Muscle layer of colon (tissue), 2 donors: Measurements from ENCODE around the gene EVA1B.

Experiments used
- H3K27ac ChIP-seq: one replicate; pipeline ENCODE4 v1.7.0; 2013; ENCODE audit warnings: low read depth, mild to moderate bottlenecking, low read length, moderate library complexity
- H3K27me3 ChIP-seq, 2 donors: one replicate each; pipeline ENCODE4 v1.7.0; 2013; ENCODE audit warnings: low read length in 2 of 2, mild to moderate bottlenecking in 2 of 2; ENCODE audit not compliant: insufficient read depth in 2 of 2, control insufficient read depth in 1 of 2
- H3K36me3 ChIP-seq: one replicate; pipeline ENCODE4 v1.7.0; 2013; ENCODE audit warnings: mild to moderate bottlenecking, low read length; ENCODE audit not compliant: insufficient read depth
- H3K4me1 ChIP-seq: one replicate; pipeline ENCODE4 v1.7.0; 2013; ENCODE audit warnings: mild to moderate bottlenecking, low read length; ENCODE audit not compliant: insufficient read depth
- H3K4me3 ChIP-seq, 2 donors: one replicate each; pipeline ENCODE4 v1.7.0; 2013; ENCODE audit warnings: low read length in 2 of 2, low read depth in 1 of 2, mild to moderate bottlenecking in 1 of 2, moderate library complexity in 1 of 2
- H3K9ac ChIP-seq: one replicate; pipeline ENCODE4 v1.7.0; 2013; ENCODE audit warnings: low read length
- H3K9me3 ChIP-seq: one replicate; pipeline ENCODE4 v1.7.0; 2013; ENCODE audit warnings: mild to moderate bottlenecking, low read length
- donor health status: abdominal sarcoma.
- donor health status: Adenocarcinoma of cecum.

Gene EVA1B

GRCh38 chr1:36306210-36306901, 17.1 kb downstream of the EVA1B start, which contains the start of gene SH3D21:
SH3D21 (plus strand) TSS chr1:36306368; CDS start chr1:36306421, 53 bp downstream.
- Histone ChIP-seq H3K4me1 (peaks cover 7% of the 10 kb centered on the region), H3K27me3 (no peaks in the 10 kb centered on the region), H3K4me3 (peak within 1 kb of the TSS; percentile 64 to 75), H3K9ac (peak within 1 kb of the TSS; percentile 33), H3K9me3 (no peaks in the 10 kb centered on the region), H3K27ac (peak within 1 kb of the TSS; percentile 78), H3K36me3 (peaks cover 23% of the 10 kb centered on the region)

- no peaks in the 10 kb centered on the region for H3K9me3 ChIP-seq
- no peak overlapping the region for H3K27ac ChIP-seq
- H3K27me3 ChIP-seq = no peaks in the 10 kb centered on the region
- peaks cover 28% of the 10 kb centered on the region for H3K36me3 ChIP-seq
- peaks cover 7% of the 10 kb centered on the region for H3K4me1 ChIP-seq
- peak overlapping the region in 1 of 2 donors; percentile 75 for H3K4me3 ChIP-seq
- no peak overlapping the region for H3K9ac ChIP-seq
Observed at GRCh38 chr1:36305915-36306209, 17.6 kb downstream of the EVA1B start.

GRCh38 chr1:36304970-36305914, 18.2 kb downstream of the EVA1B start:
- no peaks in the 10 kb centered on the region for H3K27me3 ChIP-seq
- no peak overlapping the region for H3K4me3 ChIP-seq
- peaks cover 7% of the 10 kb centered on the region for H3K4me1 ChIP-seq
- H3K9ac ChIP-seq = no peak overlapping the region
- no peaks in the 10 kb centered on the region for H3K9me3 ChIP-seq
- peaks cover 34% of the 10 kb centered on the region for H3K36me3 ChIP-seq
- no peak overlapping the region for H3K27ac ChIP-seq

- Histone ChIP-seq H3K9ac (no peak overlapping the region), H3K36me3 (peaks cover 42% of the 10 kb centered on the region), H3K27ac (no peak overlapping the region), H3K27me3 (no peaks in the 10 kb centered on the region), H3K4me3 (no peak overlapping the region), H3K4me1 (peaks cover 7% of the 10 kb centered on the region), H3K9me3 (no peaks in the 10 kb centered on the region)
Observed at GRCh38 chr1:36304521-36304920, 18.9 kb downstream of the EVA1B start.

GRCh38 chr1:36303650-36304360, 19.6 kb downstream of the EVA1B start:
- no peak overlapping the region for H3K27ac ChIP-seq
- peaks cover 7% of the 10 kb centered on the region for H3K4me1 ChIP-seq
- no peak overlapping the region for H3K9ac ChIP-seq
- no peaks in the 10 kb centered on the region for H3K9me3 ChIP-seq
- H3K27me3 ChIP-seq = no peaks in the 10 kb centered on the region
- H3K36me3 ChIP-seq = peaks cover 49% of the 10 kb centered on the region
- no peak overlapping the region for H3K4me3 ChIP-seq

- H3K36me3 ChIP-seq = peaks cover 54% of the 10 kb centered on the region
- H3K27ac ChIP-seq = no peak overlapping the region
- H3K9me3 ChIP-seq = no peaks in the 10 kb centered on the region
- H3K4me1 ChIP-seq = peaks cover 7% of the 10 kb centered on the region
- no peak overlapping the region for H3K9ac ChIP-seq
- no peaks in the 10 kb centered on the region for H3K27me3 ChIP-seq
- H3K4me3 ChIP-seq = no peak overlapping the region
Observed at GRCh38 chr1:36303244-36303643, 20.2 kb downstream of the EVA1B start.

- no peaks in the 10 kb centered on the region for H3K9me3 ChIP-seq
- H3K36me3 ChIP-seq = peaks cover 74% of the 10 kb centered on the region
- H3K4me3 ChIP-seq = no peak overlapping the region
- no peaks in the 10 kb centered on the region for H3K4me1 ChIP-seq
- H3K9ac ChIP-seq = no peak overlapping the region
- H3K27ac ChIP-seq = no peak overlapping the region
- H3K27me3 ChIP-seq = no peaks in the 10 kb centered on the region
Observed at GRCh38 chr1:36301220-36301619, 22.2 kb downstream of the EVA1B start.

- Histone ChIP-seq H3K9ac (no peak overlapping the region), H3K4me1 (no peaks in the 10 kb centered on the region), H3K36me3 (peaks cover 77% of the 10 kb centered on the region), H3K27me3 (no peaks in the 10 kb centered on the region), H3K4me3 (no peak overlapping the region), H3K9me3 (no peaks in the 10 kb centered on the region), H3K27ac (no peak overlapping the region)
Observed at GRCh38 chr1:36300526-36300925, 22.9 kb downstream of the EVA1B start.

- no peak overlapping the region for H3K4me3 ChIP-seq
- H3K4me1 ChIP-seq = no peaks in the 10 kb centered on the region
- H3K27ac ChIP-seq = no peak overlapping the region
- H3K9ac ChIP-seq = no peak overlapping the region
- no peaks in the 10 kb centered on the region for H3K9me3 ChIP-seq
- no peaks in the 10 kb centered on the region for H3K27me3 ChIP-seq
- peaks cover 90% of the 10 kb centered on the region for H3K36me3 ChIP-seq
Observed at GRCh38 chr1:36298640-36299039, 24.8 kb downstream of the EVA1B start.

GRCh38 chr1:36297062-36297461, 26.4 kb downstream of the EVA1B start:
- H3K4me3 ChIP-seq = no peak overlapping the region
- H3K36me3 ChIP-seq = peaks cover 92% of the 10 kb centered on the region
- H3K4me1 ChIP-seq = no peaks in the 10 kb centered on the region
- H3K9ac ChIP-seq = no peak overlapping the region
- no peak overlapping the region for H3K27ac ChIP-seq
- H3K9me3 ChIP-seq = no peaks in the 10 kb centered on the region
- H3K27me3 ChIP-seq = no peaks in the 10 kb centered on the region

GRCh38 chr1:36295390-36295789, 28.1 kb downstream of the EVA1B start:
- no peaks in the 10 kb centered on the region for H3K9me3 ChIP-seq
- H3K27ac ChIP-seq = no peak overlapping the region
- no peak overlapping the region for H3K4me3 ChIP-seq
- H3K9ac ChIP-seq = no peak overlapping the region
- peaks cover 92% of the 10 kb centered on the region for H3K36me3 ChIP-seq
- no peaks in the 10 kb centered on the region for H3K27me3 ChIP-seq
- no peaks in the 10 kb centered on the region for H3K4me1 ChIP-seq
